GM12873 (cell line): ENCODE results near the gene CARMIL1.

Experiments
- CTCF ChIP-seq: IDR thresholded peaks from 2 replicates; pipeline ENCODE4 v1.5.1; 2012; ENCODE audit warnings: low read depth, mild to moderate bottlenecking, moderate library complexity, low read length, control low read depth; ENCODE audit not compliant: insufficient read depth; ENCODE audit errors: missing control alignments

The CARMIL1 gene

GRCh38 chr6:25442898-25443297 lies 163.7 kb downstream of the CARMIL1 start:
- no peak for TF ChIP-seq CTCF

GRCh38 chr6:25446830-25447569 lies 167.8 kb downstream of the CARMIL1 start:
- TF ChIP-seq CTCF = no peak

- TF ChIP-seq CTCF = no peak
These were observed 168.4 kb downstream of the CARMIL1 start for GRCh38 chr6:25447570-25447929.

- TF ChIP-seq CTCF = no peak
These were observed 169.9 kb downstream of the CARMIL1 start for GRCh38 chr6:25448965-25449538.

- TF ChIP-seq CTCF = no peak
These were observed 170.6 kb downstream of the CARMIL1 start for GRCh38 chr6:25449774-25450173.

GRCh38 chr6:25450469-25451198 lies 171.5 kb downstream of the CARMIL1 start:
- TF ChIP-seq CTCF = no peak

- TF ChIP-seq CTCF = no peak
These were observed 172.9 kb downstream of the CARMIL1 start for GRCh38 chr6:25452031-25452430.
